SU-DHL-6 (cell line): ENCODE measurements around the gene CNTF.

ENCODE experiments used
- H2AFZ ChIP-seq: fragments of 200-600 bp; sonication (generic); 2 replicates; pipeline ENCODE4 v1.6.1; 2014; ENCODE audit warnings: low read depth, mild to moderate bottlenecking, moderate library complexity, mixed read lengths, antibody characterized with exemption, low read length; ENCODE audit not compliant: severe bottlenecking
- H3F3A ChIP-seq: fragments of 200-600 bp; shearing (Covaris generic); 2 replicates; pipeline ENCODE4 v1.6.0; 2016; ENCODE audit warnings: antibody characterized with exemption, mild to moderate bottlenecking; ENCODE audit not compliant: insufficient read depth
- H3K27ac ChIP-seq: fragments of 200-600 bp; sonication (generic); 2 replicates; pipeline ENCODE4 v1.5.1; 2016; ENCODE audit warnings: low read depth, mild to moderate bottlenecking, low read length, moderate library complexity, mixed read lengths
- H3K27me3 ChIP-seq: fragments of 200-600 bp; sonication (generic), shearing (Covaris generic); 2 replicates; pipeline ENCODE4 v1.6.0; 2014; ENCODE audit warnings: mild to moderate bottlenecking, low read length
- H3K36me3 ChIP-seq: fragments of 200-600 bp; sonication (generic); 2 replicates; pipeline ENCODE4 v1.6.1; 2014; ENCODE audit warnings: mild to moderate bottlenecking, low read length, mixed read lengths
- H3K4me2 ChIP-seq: fragments of 300-600, 200-600 bp; shearing (Covaris generic), sonication (generic); 2 replicates; pipeline ENCODE4 v1.6.0; 2014; ENCODE audit warnings: low read length, low read depth, mild to moderate bottlenecking; ENCODE audit not compliant: poor library complexity, severe bottlenecking
- H3K4me3 ChIP-seq: fragments of 200-600 bp; sonication (generic); 2 replicates; pipeline ENCODE4 v1.5.1; 2014; ENCODE audit warnings: antibody characterized with exemption, low read length, mild to moderate bottlenecking, mixed read lengths; ENCODE audit not compliant: insufficient read depth, poor library complexity, severe bottlenecking
- H3K79me2 ChIP-seq: fragments of 200-600 bp; sonication (generic); 2 replicates; pipeline ENCODE4 v1.6.1; 2014; ENCODE audit warnings: mild to moderate bottlenecking, low read length, moderate library complexity; ENCODE audit not compliant: insufficient read depth
- H3K9ac ChIP-seq: fragments of 200-600 bp; sonication (generic); 2 replicates; pipeline ENCODE4 v1.7.0; 2014; ENCODE audit warnings: mild to moderate bottlenecking, low read length
- H3K9me2 ChIP-seq: fragments of 200-600 bp; sonication (generic); replicated peaks from 2 replicates; pipeline ENCODE4 v1.6.1; 2014; ENCODE audit warnings: low read length; ENCODE audit not compliant: insufficient read depth
- H3K9me3 ChIP-seq: fragments of 200-600 bp; sonication (generic); 2 replicates; pipeline ENCODE4 v1.6.1; 2014; ENCODE audit warnings: low read length, mixed read lengths; ENCODE audit not compliant: insufficient read depth
- H4K20me1 ChIP-seq: fragments of 200-600 bp; sonication (generic); 2 replicates; pipeline ENCODE4 v1.6.1; 2014; ENCODE audit warnings: low read depth, mild to moderate bottlenecking, antibody characterized with exemption, low read length, moderate library complexity, mixed read lengths
- CTCF ChIP-seq: fragments of 200-600 bp; sonication (generic); IDR thresholded peaks from one replicate; pipeline ENCODE4 v1.5.1; 2017; ENCODE audit warnings: antibody characterized with exemption, mild to moderate bottlenecking, low read length, moderate library complexity; ENCODE audit not compliant: insufficient read depth, poor library complexity, severe bottlenecking
- EZH2phosphoT487 ChIP-seq: fragments of 200-600 bp; sonication (generic), shearing (Covaris generic); conservative IDR thresholded peaks from 2 replicates; pipeline ENCODE4 v1.6.1; 2018; ENCODE audit warnings: mild to moderate bottlenecking, antibody characterized with exemption, low read length, moderate library complexity, mixed read lengths

CNTF gene

GRCh38 chr11:58647866-58648265 is 25.4 kb downstream of the CNTF start:
- H3K27ac ChIP-seq, result no peak overlapping the region
- no peak overlapping the region for H3K4me2 ChIP-seq
- H3F3A ChIP-seq, result no peaks in the 10 kb centered on the region
- no peak for TF ChIP-seq EZH2phosphoT487
- no peak for TF ChIP-seq CTCF
- no peaks in the 10 kb centered on the region for H3K79me2 ChIP-seq
- no peak overlapping the region for H3K9ac ChIP-seq
- H3K9me2 ChIP-seq, result no peaks in the 10 kb centered on the region
- H2AFZ ChIP-seq, result no peak overlapping the region
- H3K36me3 ChIP-seq, result no peaks in the 10 kb centered on the region
- H3K9me3 ChIP-seq, result peaks cover 10% of the 10 kb centered on the region; the same call in 1 of the 2 replicates
- H3K4me3 ChIP-seq, result no peak overlapping the region
- H4K20me1 ChIP-seq, result no peaks in the 10 kb centered on the region
- no peaks in the 10 kb centered on the region for H3K27me3 ChIP-seq

GRCh38 chr11:58649623-58650022 is 27.2 kb downstream of the CNTF start:
- no peak overlapping the region for H3K4me3 ChIP-seq
- peaks cover 10% of the 10 kb centered on the region; the same call in 1 of the 2 replicates for H3K9me3 ChIP-seq
- no peak overlapping the region for H3K27ac ChIP-seq
- H2AFZ ChIP-seq, result no peak overlapping the region
- H3K9ac ChIP-seq, result no peak overlapping the region
- H3K79me2 ChIP-seq, result no peaks in the 10 kb centered on the region
- H3K4me2 ChIP-seq, result no peak overlapping the region
- H4K20me1 ChIP-seq, result no peaks in the 10 kb centered on the region
- TF ChIP-seq EZH2phosphoT487 (no peak), CTCF (no peak)
- no peaks in the 10 kb centered on the region for H3K27me3 ChIP-seq
- no peaks in the 10 kb centered on the region for H3K9me2 ChIP-seq
- no peaks in the 10 kb centered on the region for H3F3A ChIP-seq
- no peaks in the 10 kb centered on the region for H3K36me3 ChIP-seq

GRCh38 chr11:58650496-58650895 is 28.0 kb downstream of the CNTF start:
- Histone ChIP-seq H3K9me2 (no peaks in the 10 kb centered on the region), H3K4me2 (no peak overlapping the region), H2AFZ (no peak overlapping the region), H3K9ac (no peak overlapping the region), H3K9me3 (peaks cover 7% of the 10 kb centered on the region; the same call in 1 of the 2 replicates), H4K20me1 (no peaks in the 10 kb centered on the region), H3F3A (no peaks in the 10 kb centered on the region), H3K79me2 (no peaks in the 10 kb centered on the region), H3K27ac (no peak overlapping the region), H3K36me3 (no peaks in the 10 kb centered on the region), H3K27me3 (no peaks in the 10 kb centered on the region), H3K4me3 (no peak overlapping the region)
- no peak for TF ChIP-seq EZH2phosphoT487
- TF ChIP-seq CTCF, result no peak
